Activated CD8-positive, alpha-beta T cell treated with anti-CD3 and anti-CD28 coated beads for 36 hours (primary cell): ENCODE measurements around the gene FAM187B. TPM values are rescaled to one million over a fixed set of nuclear protein-coding genes. Genes with fewer than 3 reads are reported as not detected.

Source experiments
- ATAC-seq: fragments of 200-7000 bp; cut with Tn5 transposase; one replicate; pipeline ENCODE4 v1.10.0; 2021; ENCODE audit warnings: mild to moderate bottlenecking, moderate library complexity
- CTCF ChIA-PET: fragments of 350-600 bp; sonication (Branson Sonifier 250); formaldehyde crosslinking; loops from one replicate; lab custom pipeline; 2021; ENCODE audit warnings: antibody characterized with exemption; lab: Charles Lee
- POLR2A ChIA-PET: fragments of 350-600 bp; sonication (Branson Sonifier 250); formaldehyde crosslinking; loops from one replicate; lab custom pipeline; 2021; ENCODE audit warnings: antibody characterized with exemption; lab: Charles Lee
- DNase-seq: peaks from one replicate; pipeline ENCODE4 v3.0.0-alpha.2; 2020
- H3K27ac Mint-ChIP-seq: one replicate; pipeline ENCODE4 v1.8.0; 2021; ENCODE audit warnings: mild to moderate bottlenecking, mixed read lengths
- H3K27me3 Mint-ChIP-seq: one replicate; pipeline ENCODE4 v1.8.0; 2021; ENCODE audit warnings: mixed read lengths
- H3K36me3 Mint-ChIP-seq: one replicate; pipeline ENCODE4 v1.8.0; 2021; ENCODE audit warnings: low read depth, mixed read lengths
- H3K4me1 Mint-ChIP-seq: one replicate; pipeline ENCODE4 v1.8.0; 2021; ENCODE audit warnings: low read depth, mixed read lengths
- H3K4me3 Mint-ChIP-seq: one replicate; pipeline ENCODE4 v1.8.0; 2021; ENCODE audit warnings: mild to moderate bottlenecking, moderate library complexity, mixed read lengths
- H3K9me3 Mint-ChIP-seq: one replicate; pipeline ENCODE4 v1.8.0; 2021; ENCODE audit warnings: mixed read lengths
- intact Hi-C: fragments of 100-400 bp; cut with micrococcal nuclease; formaldehyde crosslinking; loops from one replicate; pipeline ENCODE4 v1.10.0; 2022
- total RNA-seq, 2 experiments: library from RNA; stranded (reverse); gene quantifications; one replicate each; pipeline ENCODE4 v1.2.3, GENCODE V29; 2021
- TF ChIP-seq, protein P1 (sequence below): fragments of 200-600 bp; IDR thresholded peaks from one replicate; pipeline ENCODE4 v1.8.0; 2022; ENCODE audit warnings: antibody characterized with exemption, mild to moderate bottlenecking

Gene FAM187B
- total RNA-seq, 2 experiments from 2014 or later, result not detected

- no peaks in the 10 kb centered on the region for H3K9me3 Mint-ChIP-seq
- TF ChIP-seq, protein P1, sequence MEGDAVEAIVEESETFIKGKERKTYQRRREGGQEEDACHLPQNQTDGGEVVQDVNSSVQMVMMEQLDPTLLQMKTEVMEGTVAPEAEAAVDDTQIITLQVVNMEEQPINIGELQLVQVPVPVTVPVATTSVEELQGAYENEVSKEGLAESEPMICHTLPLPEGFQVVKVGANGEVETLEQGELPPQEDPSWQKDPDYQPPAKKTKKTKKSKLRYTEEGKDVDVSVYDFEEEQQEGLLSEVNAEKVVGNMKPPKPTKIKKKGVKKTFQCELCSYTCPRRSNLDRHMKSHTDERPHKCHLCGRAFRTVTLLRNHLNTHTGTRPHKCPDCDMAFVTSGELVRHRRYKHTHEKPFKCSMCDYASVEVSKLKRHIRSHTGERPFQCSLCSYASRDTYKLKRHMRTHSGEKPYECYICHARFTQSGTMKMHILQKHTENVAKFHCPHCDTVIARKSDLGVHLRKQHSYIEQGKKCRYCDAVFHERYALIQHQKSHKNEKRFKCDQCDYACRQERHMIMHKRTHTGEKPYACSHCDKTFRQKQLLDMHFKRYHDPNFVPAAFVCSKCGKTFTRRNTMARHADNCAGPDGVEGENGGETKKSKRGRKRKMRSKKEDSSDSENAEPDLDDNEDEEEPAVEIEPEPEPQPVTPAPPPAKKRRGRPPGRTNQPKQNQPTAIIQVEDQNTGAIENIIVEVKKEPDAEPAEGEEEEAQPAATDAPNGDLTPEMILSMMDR, result no peak
- POLR2A ChIA-PET, result interaction anchor here (0.8 to 2.9 kb wide), 6 partner anchors 11 to 122 kb away, joined by 3 to 11 read pairs (median 4); partner anchors contain the start of gene FXYD5
- peaks cover 22% of the 10 kb centered on the region for H3K36me3 Mint-ChIP-seq
- H3K4me3 Mint-ChIP-seq, result peak overlapping the region; percentile 92
- ATAC-seq, result no peak
- H3K27ac Mint-ChIP-seq, result peak overlapping the region; percentile 97
- no peak for DNase-seq
- no peaks in the 10 kb centered on the region for H3K27me3 Mint-ChIP-seq
- peaks cover 27% of the 10 kb centered on the region for H3K4me1 Mint-ChIP-seq
- CTCF ChIA-PET, result interaction anchor here (1.3 to 1.5 kb wide), 2 partner anchors 55 to 104 kb away, joined by 3 read pairs; no protein-coding TSS in a partner anchor
- intact Hi-C loops, result loop anchor here (10.0 kb wide), 1 partner anchor 122 kb away; the partner anchor contains the start of gene FXYD7
These were observed 38.2 kb upstream of the FAM187B start for GRCh38 chr19:35266520-35267352.

GRCh38 chr19:35265900-35266519 lies 37.5 kb upstream of the FAM187B start:
- POLR2A ChIA-PET, result interaction anchor here (0.8 to 2.9 kb wide), 7 partner anchors 10 to 123 kb away, joined by 3 to 11 read pairs (median 4); partner anchors contain the start of gene FXYD5
- Mint-ChIP-seq H3K27ac (peak overlapping the region; percentile 76), H3K4me3 (peak overlapping the region; percentile 92), H3K4me1 (peaks cover 26% of the 10 kb centered on the region), H3K9me3 (no peaks in the 10 kb centered on the region), H3K27me3 (no peaks in the 10 kb centered on the region), H3K36me3 (peaks cover 15% of the 10 kb centered on the region)
- DNase-seq (no peak), ATAC-seq (no peak)
- TF ChIP-seq, protein P1, result no peak
- CTCF ChIA-PET, result interaction anchor here (1.3 to 1.5 kb wide), 2 partner anchors 54 to 104 kb away, joined by 3 read pairs; no protein-coding TSS in a partner anchor
- intact Hi-C loops, result loop anchor here (10.0 kb wide), 1 partner anchor 121 kb away; the partner anchor contains the start of gene FXYD7

GRCh38 chr19:35265126-35265899 lies 36.8 kb upstream of the FAM187B start:
- H3K4me1 Mint-ChIP-seq, result peaks cover 22% of the 10 kb centered on the region
- TF ChIP-seq, protein P1, result no peak
- peak overlapping the region; percentile 92 for H3K4me3 Mint-ChIP-seq
- no peaks in the 10 kb centered on the region for H3K27me3 Mint-ChIP-seq
- CTCF ChIA-PET, result interaction anchor here (1.3 to 1.5 kb wide), 4 partner anchors 10 to 130 kb away, joined by 3 to 6 read pairs (median 3); partner anchors contain the start of gene LGI4
- DNase-seq (no peak), ATAC-seq (no peak)
- POLR2A ChIA-PET, result interaction anchor here (0.8 to 2.9 kb wide), 9 partner anchors 10 to 124 kb away, joined by 3 to 11 read pairs (median 5); partner anchors contain the start of gene FXYD5
- intact Hi-C loops, result loop anchor here (10.0 kb wide), 1 partner anchor 121 kb away; the partner anchor contains the start of gene FXYD7
- peak overlapping the region; percentile 59 for H3K27ac Mint-ChIP-seq
- H3K36me3 Mint-ChIP-seq, result peaks cover 11% of the 10 kb centered on the region
- H3K9me3 Mint-ChIP-seq, result no peaks in the 10 kb centered on the region

GRCh38 chr19:35264268-35265125 lies 36.0 kb upstream of the FAM187B start:
- intact Hi-C loops, result loop anchor here (10.0 kb wide), 1 partner anchor 120 kb away; the partner anchor contains the start of gene FXYD7
- Mint-ChIP-seq H3K27me3 (no peaks in the 10 kb centered on the region), H3K27ac (peak overlapping the region; percentile 74), H3K4me3 (no peak overlapping the region), H3K9me3 (no peaks in the 10 kb centered on the region), H3K36me3 (peaks cover 11% of the 10 kb centered on the region), H3K4me1 (peaks cover 21% of the 10 kb centered on the region)
- TF ChIP-seq, protein P1, result no peak
- ATAC-seq (no peak), DNase-seq (no peak)
- POLR2A ChIA-PET, result interaction anchor here (0.9 to 2.9 kb wide), 7 partner anchors 9 to 125 kb away, joined by 3 to 11 read pairs (median 3); no protein-coding TSS in a partner anchor
- CTCF ChIA-PET, result interaction anchor here (0.9 to 1.5 kb wide), 4 partner anchors 9 to 129 kb away, joined by 3 to 6 read pairs (median 3); partner anchors contain the start of gene LGI4
